ENCODE data around the gene TMC4.

DNA sequence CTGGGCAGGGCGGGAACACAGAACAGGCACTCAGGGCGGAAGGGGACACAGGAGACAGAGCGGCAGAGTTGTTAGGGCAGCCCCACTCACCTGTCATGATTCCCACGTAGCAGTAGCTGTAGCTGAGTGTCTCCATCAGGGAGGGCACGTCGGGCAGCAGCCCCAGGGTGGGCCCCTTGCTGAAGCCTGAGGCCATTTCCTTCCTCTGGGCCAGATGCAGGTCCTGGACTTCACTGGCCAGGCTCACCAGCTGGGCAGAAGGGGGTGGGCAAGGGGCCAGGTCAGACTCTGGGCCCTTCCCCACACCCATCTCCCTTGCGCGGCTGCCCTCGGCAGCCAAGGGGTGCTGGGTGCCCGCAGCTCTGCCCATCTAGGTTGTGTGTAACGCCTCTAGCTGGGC lies 10.5 kb upstream of the TMC4 start:
- no peak for TF ChIP-seq EZH2 (IDR thresholded peaks at IDR 0.05; ENCODE audit: insufficient read depth, poor library complexity, severe bottlenecking)
- TF ChIP-seq EZH2phosphoT487 (IDR thresholded peaks at IDR 0.05; ENCODE audit: insufficient read depth, low read depth): no peak
